NCI-H526 treated with DMSO at 0.1 percent for 48 hours (cell line): ENCODE results near the gene TACC2.
"Not testable (repeated sequence)": the region's sequence is repeated elsewhere in the genome, so short reads cannot be mapped to it uniquely, and the experiment has no call there.

ENCODE experiments used
- DNase-seq: peaks from one replicate; lab custom pipeline; 2025; lab: John Stamatoyannopoulos, UW

TACC2 gene

GRCh38 chr10:122089311-122090017 lies 100.5 kb downstream of the TACC2 start:
- no peak for DNase-seq

- no peak for DNase-seq
Observed at GRCh38 chr10:122091722-122092121, 102.8 kb downstream of the TACC2 start.

GRCh38 chr10:122093076-122093475 lies 104.1 kb downstream of the TACC2 start:
- no peak for DNase-seq

GRCh38 chr10:122096181-122096580 lies 107.2 kb downstream of the TACC2 start:
- DNase-seq, result not testable (repeated sequence)

GRCh38 chr10:122096705-122097104 lies 107.7 kb downstream of the TACC2 start:
- DNase-seq, result no peak

- no peak for DNase-seq
Observed at GRCh38 chr10:122097935-122098334, 109.0 kb downstream of the TACC2 start.

GRCh38 chr10:122098924-122099323 lies 110.0 kb downstream of the TACC2 start:
- DNase-seq, result no peak

GRCh38 chr10:122099562-122099961 lies 110.6 kb downstream of the TACC2 start:
- no peak for DNase-seq

GRCh38 chr10:122102146-122102868 lies 113.3 kb downstream of the TACC2 start:
- no peak for DNase-seq

- no peak for DNase-seq
Observed at GRCh38 chr10:122102869-122103525, 114.0 kb downstream of the TACC2 start.

GRCh38 chr10:122103592-122103991 lies 114.6 kb downstream of the TACC2 start:
- DNase-seq, result no peak

- DNase-seq, result not testable (repeated sequence)
Observed at GRCh38 chr10:122108786-122109185, 119.8 kb downstream of the TACC2 start.

GRCh38 chr10:122112021-122112616 lies 123.2 kb downstream of the TACC2 start:
- no peak for DNase-seq

GRCh38 chr10:122112625-122113160 lies 123.7 kb downstream of the TACC2 start:
- peak; percentile 23 for DNase-seq

GRCh38 chr10:122113161-122113944 lies 124.4 kb downstream of the TACC2 start:
- DNase-seq, result peak; percentile 5

GRCh38 chr10:122113945-122114747 lies 125.2 kb downstream of the TACC2 start:
- DNase-seq, result no peak

GRCh38 chr10:122115874-122116273 lies 126.9 kb downstream of the TACC2 start:
- DNase-seq, result no peak

- DNase-seq, result no peak
Observed at GRCh38 chr10:122116331-122116730, 127.4 kb downstream of the TACC2 start.

- no peak for DNase-seq
Observed at GRCh38 chr10:122117475-122117874, 128.5 kb downstream of the TACC2 start.

- DNase-seq, result no peak
Observed at GRCh38 chr10:122120008-122120744, 131.2 kb downstream of the TACC2 start.
